Esophagus muscularis mucosa (tissue), 4 donors: Measurements from ENCODE around the gene PNKP. TPM values are rescaled to one million over a fixed set of nuclear protein-coding genes. Genes with fewer than 3 reads are reported as not detected.

Experiments
- DNase-seq: peaks from one replicate; pipeline ENCODE4 v3.0.0-alpha.2; 2017; ENCODE audit errors: extremely low spot score
- H3K27ac ChIP-seq, 4 donors: fragments of 200-600 bp; sonication (generic); replicated peaks in 1 of 4; 1 replicate in 3 of 4; 2 replicates in 1 of 4; pipeline ENCODE4 v1.5.1; 2016 to 2019; ENCODE audit warnings: mild to moderate bottlenecking in 1 of 4
- H3K27me3 ChIP-seq, 4 donors: fragments of 200-600 bp; sonication (generic); one replicate each; pipeline versions ENCODE4 v1.5.1 to v1.6.0; 2016 to 2019
- H3K36me3 ChIP-seq, 4 donors: fragments of 200-600 bp; sonication (generic); one replicate each; pipeline ENCODE4 v1.5.1; 2016 to 2019
- H3K4me1 ChIP-seq, 4 donors: fragments of 200-600 bp; sonication (generic); one replicate each; pipeline ENCODE4 v1.5.1; 2016 to 2019
- H3K4me3 ChIP-seq, 4 donors: fragments of 200-600 bp; sonication (generic); 1 replicate in 2 of 4; 2 replicates in 2 of 4; pipeline ENCODE4 v1.5.1; 2016 to 2019; ENCODE audit warnings: mild to moderate bottlenecking in 4 of 4, moderate library complexity in 1 of 4
- H3K9me3 ChIP-seq, 4 donors: fragments of 200-600 bp; sonication (generic); 1 replicate in 3 of 4; 2 replicates in 1 of 4; pipeline ENCODE4 v1.5.1; 2016 to 2019
- CTCF ChIP-seq, 3 experiments: fragments of 200-600 bp in 2 of 3; fragments of 450-650 bp in 1 of 3; sonication (generic) in 2 of 3; IDR thresholded peaks; one replicate each; pipeline ENCODE4 v1.5.1; 2017 to 2019; ENCODE audit warnings: antibody characterized with exemption in 3 of 3, mild to moderate bottlenecking in 2 of 3, moderate library complexity in 1 of 3
- EP300 ChIP-seq: sonication (generic); formaldehyde crosslinking; IDR thresholded peaks from one replicate; pipeline ENCODE4 v1.6.1; 2017; ENCODE audit warnings: antibody characterized with exemption
- POLR2A ChIP-seq: fragments of 450-650 bp; IDR thresholded peaks from one replicate; pipeline ENCODE4 v1.6.1; 2017; ENCODE audit warnings: antibody characterized with exemption, moderate library complexity, mild to moderate bottlenecking, low read depth
- POLR2AphosphoS5 ChIP-seq, 2 donors: sonication (generic); formaldehyde crosslinking; IDR thresholded peaks; one replicate each; pipeline ENCODE4 v1.6.1; 2017; ENCODE audit warnings: antibody characterized with exemption in 2 of 2
- WGBS: methylation state at CpG from one replicate; pipeline ENCODE4 v1.1.5; 2018; 5-methylcytosine and 5-hydroxymethylcytosine counted together
- intact Hi-C: fragments of 100-400 bp; cut with DNase I; formaldehyde crosslinking; loops from one replicate; pipeline ENCODE4 v1.15.1; 2023
- total RNA-seq, 4 donors: library from RNA; depleted of rRNA; stranded (reverse); fragments of >200 nt; gene quantifications; one replicate each; pipeline versions ENCODE4 v1.1.0 to v1.2.1, GENCODE V29; 2016

The PNKP gene
- total RNA-seq, 4 donors from 2014 or later = 21.4 to 43.7 (median 27.8) TPM

GRCh38 chr19:49887665-49888509 lies 20.5 kb upstream of the PNKP start:
- Histone ChIP-seq H3K27ac (no peak overlapping the region), H3K4me1 (peaks cover 9 to 17% (median 16%) of the 10 kb centered on the region in 4 donors), H3K4me3 (no peak overlapping the region), H3K9me3 (no peaks in the 10 kb centered on the region), H3K36me3 (peaks cover 28 to 67% (median 49%) of the 10 kb centered on the region in 4 donors), H3K27me3 (peaks cover 0 to 32% (median 9%) of the 10 kb centered on the region in 4 donors)
- WGBS = 81% methylated on average over 36 of the region's 54 CpGs
- TF ChIP-seq CTCF (IDR thresholded peaks at IDR 0.05) (no peak), EP300 (no peak), POLR2A (no peak), POLR2AphosphoS5 (IDR thresholded peaks at IDR 0.05) (no peak)
- DNase-seq = no peak
- intact Hi-C loops = no loop called here

GRCh38 chr19:49887037-49887664 lies 19.8 kb upstream of the PNKP start:
- H3K9me3 ChIP-seq = no peaks in the 10 kb centered on the region
- peaks cover 36 to 74% (median 57%) of the 10 kb centered on the region in 4 donors for H3K36me3 ChIP-seq
- H3K27ac ChIP-seq = no peak overlapping the region
- TF ChIP-seq POLR2A = no peak
- no peak for TF ChIP-seq POLR2AphosphoS5 (IDR thresholded peaks at IDR 0.05)
- TF ChIP-seq EP300 = no peak
- no peak for TF ChIP-seq CTCF (IDR thresholded peaks at IDR 0.05)
- intact Hi-C loops = no loop called here
- 83% methylated on average over 16 of the region's 23 CpGs for WGBS
- DNase-seq = no peak
- peaks cover 0 to 28% (median 9%) of the 10 kb centered on the region in 4 donors for H3K27me3 ChIP-seq
- no peak overlapping the region for H3K4me3 ChIP-seq
- H3K4me1 ChIP-seq = peaks cover 9 to 17% (median 16%) of the 10 kb centered on the region in 4 donors

GRCh38 chr19:49884760-49885159 lies 17.4 kb upstream of the PNKP start:
- WGBS = 95% methylated on average over 3 of the region's 3 CpGs
- intact Hi-C loops = no loop called here
- peaks cover 1 to 11% (median 4%) of the 10 kb centered on the region in 4 donors for H3K4me1 ChIP-seq
- peaks cover 58 to 98% (median 81%) of the 10 kb centered on the region in 4 donors for H3K36me3 ChIP-seq
- TF ChIP-seq POLR2AphosphoS5 (IDR thresholded peaks at IDR 0.05) (no peak), POLR2A (no peak), CTCF (IDR thresholded peaks at IDR 0.05) (no peak), EP300 (no peak)
- peaks cover 0 to 8% (median 0%) of the 10 kb centered on the region in 4 donors for H3K27me3 ChIP-seq
- no peak overlapping the region for H3K27ac ChIP-seq
- no peaks in the 10 kb centered on the region for H3K9me3 ChIP-seq
- no peak for DNase-seq
- no peak overlapping the region for H3K4me3 ChIP-seq

- WGBS = 96% methylated on average over 11 of the region's 18 CpGs
- Histone ChIP-seq H3K4me1 (peaks cover 1 to 14% (median 4%) of the 10 kb centered on the region in 4 donors), H3K4me3 (no peak overlapping the region), H3K36me3 (peaks cover 58 to 100% (median 87%) of the 10 kb centered on the region in 4 donors), H3K27me3 (peaks cover 0 to 2% (median 0%) of the 10 kb centered on the region in 4 donors), H3K27ac (no peak overlapping the region), H3K9me3 (no peaks in the 10 kb centered on the region)
- intact Hi-C loops = no loop called here
- TF ChIP-seq CTCF (IDR thresholded peaks at IDR 0.05) = no peak
- TF ChIP-seq POLR2A = no peak
- no peak for TF ChIP-seq EP300
- no peak for TF ChIP-seq POLR2AphosphoS5 (IDR thresholded peaks at IDR 0.05)
- no peak for DNase-seq
These were observed 16.7 kb upstream of the PNKP start for GRCh38 chr19:49884109-49884508.
